Superior temporal gyrus (tissue), 1 donor: Measurements from ENCODE around the gene DISC1.
"Not testable (repeated sequence)": the region's sequence is repeated elsewhere in the genome, so short reads cannot be mapped to it uniquely, and the experiment has no call there.

Source experiments
- DNase-seq: peaks from one replicate; pipeline ENCODE4 v3.0.0-alpha.2; 2016; ENCODE audit errors: extremely low spot score

Gene DISC1

DNA sequence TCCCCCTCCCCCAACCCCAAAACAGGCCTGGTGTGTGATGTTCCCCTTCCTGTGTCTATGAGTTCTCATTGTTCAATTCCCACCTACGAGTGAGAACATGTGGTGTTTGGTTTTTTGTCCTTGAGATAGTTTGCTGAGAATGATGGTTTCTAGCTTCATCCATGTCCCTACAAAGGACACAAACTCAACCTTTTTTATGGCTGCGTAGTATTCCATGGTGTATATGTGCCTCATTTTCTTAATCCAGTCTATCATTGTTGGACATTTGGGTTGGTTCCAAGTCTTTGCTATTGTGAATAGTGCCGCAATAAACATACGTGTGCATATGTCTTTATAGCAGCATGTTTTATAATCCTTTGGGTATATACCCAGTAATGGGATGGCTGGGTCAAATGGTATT lies 102.4 kb downstream of the DISC1 start:
- DNase-seq = not testable (repeated sequence)

DNA sequence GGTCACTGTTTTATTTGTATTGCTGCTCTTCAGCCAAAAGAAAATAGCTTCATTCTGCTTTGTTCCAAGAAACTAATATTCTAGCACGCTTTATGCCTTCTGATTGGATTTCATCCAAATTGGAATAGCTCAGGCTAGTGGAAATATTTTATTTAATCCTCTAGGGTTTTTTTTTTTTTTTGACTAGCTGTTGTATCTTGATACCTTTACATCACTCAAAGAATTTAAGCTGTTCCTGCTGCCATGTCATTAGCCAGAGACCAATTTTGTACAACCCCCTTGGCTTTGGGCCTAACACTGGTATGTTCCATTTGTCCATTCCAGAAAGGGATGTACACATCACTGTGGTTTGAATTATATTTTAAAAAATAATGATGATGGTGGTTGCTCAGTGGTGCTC lies 103.0 kb downstream of the DISC1 start:
- DNase-seq = no peak

DNA sequence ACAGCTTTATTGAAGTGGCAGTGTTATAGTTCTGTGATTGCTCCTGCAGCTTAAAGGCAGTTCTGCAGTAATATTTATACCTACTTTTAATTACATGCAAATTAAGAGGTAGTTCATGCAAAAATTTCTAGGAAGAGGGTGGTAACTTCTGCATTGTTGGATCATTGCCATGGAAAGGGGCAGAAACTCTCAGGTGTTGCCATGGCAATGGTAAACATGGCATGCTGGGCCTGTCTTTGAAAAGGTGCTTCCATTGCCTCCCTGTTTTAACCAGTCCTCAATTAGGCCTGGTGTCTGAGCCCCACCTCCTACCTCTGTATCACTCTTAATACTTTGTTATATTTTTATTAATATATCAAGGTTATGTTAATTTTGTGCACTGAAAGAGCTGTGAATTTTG lies 104.7 kb downstream of the DISC1 start:
- no peak for DNase-seq

DNA sequence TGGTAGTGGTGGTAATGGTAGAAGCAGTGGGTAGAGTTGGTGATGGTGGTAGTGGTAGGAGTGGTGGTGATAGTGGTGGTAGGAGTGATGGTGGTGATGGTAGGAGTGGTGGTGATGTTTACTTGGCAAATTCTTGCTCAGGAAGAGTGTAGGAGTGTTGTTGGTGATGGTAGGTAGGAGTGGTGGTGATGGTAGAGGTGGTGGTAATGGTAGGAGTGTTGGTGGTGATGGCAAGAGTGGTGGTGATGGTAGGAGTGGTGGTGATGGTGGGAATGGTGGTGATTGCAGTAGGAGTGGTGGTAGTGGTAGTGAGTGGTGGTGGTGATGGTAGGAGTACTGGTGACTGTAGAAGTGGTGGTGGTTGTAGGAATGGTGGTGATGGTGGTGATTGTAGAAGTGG lies 106.5 kb downstream of the DISC1 start:
- no peak for DNase-seq

DNA sequence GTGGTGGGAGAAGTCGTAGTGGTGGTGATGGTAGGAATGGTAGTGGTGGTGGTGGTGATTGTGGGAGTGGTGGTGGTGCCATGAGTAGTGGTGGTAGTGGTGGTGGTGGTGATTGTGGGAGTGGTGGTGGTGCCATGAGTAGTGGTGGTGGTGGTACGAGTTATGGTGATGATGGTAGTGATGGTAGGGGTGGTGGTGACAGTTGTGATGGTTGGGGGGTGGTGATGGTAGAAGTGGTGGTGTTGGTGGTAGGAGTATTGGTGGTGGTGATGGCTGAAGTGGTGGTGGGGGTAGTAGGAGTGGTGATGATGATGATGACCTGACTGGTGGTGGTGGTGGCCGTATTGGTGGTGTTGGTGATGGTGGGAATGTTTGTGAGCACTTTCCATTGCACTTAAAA lies 107.1 kb downstream of the DISC1 start:
- DNase-seq = no peak

DNA sequence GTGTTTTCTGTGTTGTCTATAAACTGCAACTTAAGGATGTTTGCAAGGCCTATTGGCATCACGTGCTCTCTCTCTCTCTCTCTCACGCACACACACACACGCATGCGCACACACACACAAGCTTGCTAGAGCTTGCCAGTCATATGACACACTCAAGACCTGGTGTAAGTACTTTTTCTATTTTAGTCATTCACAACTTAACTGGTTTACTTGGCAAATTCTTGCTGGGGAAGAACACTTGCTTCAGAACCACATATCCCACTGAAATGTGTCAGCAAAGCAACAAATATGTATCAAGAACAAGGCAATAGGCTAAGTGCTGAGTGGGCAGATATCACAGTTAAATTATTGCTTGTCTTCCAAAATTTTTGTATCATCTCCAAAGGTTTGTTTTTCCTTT lies 107.8 kb downstream of the DISC1 start:
- no peak for DNase-seq

DNA sequence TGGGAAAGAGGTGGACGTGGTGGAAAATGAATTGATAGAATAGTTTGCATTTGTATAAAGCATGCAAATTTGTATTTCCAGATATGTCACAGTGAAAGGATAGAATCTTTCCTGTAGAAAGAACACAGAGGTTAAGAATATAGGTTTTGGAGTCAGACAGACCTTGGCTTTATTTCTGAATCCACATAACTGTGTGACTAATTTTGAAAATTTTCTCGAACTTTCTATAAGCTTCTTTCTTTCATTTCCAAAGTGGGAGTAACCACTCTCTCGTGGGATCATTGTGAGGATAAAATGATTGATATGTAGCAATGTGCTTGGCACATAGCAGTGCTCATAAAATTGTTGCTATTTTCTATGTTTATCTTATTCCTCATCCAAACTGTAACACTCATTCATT lies 108.8 kb downstream of the DISC1 start:
- DNase-seq = no peak

DNA sequence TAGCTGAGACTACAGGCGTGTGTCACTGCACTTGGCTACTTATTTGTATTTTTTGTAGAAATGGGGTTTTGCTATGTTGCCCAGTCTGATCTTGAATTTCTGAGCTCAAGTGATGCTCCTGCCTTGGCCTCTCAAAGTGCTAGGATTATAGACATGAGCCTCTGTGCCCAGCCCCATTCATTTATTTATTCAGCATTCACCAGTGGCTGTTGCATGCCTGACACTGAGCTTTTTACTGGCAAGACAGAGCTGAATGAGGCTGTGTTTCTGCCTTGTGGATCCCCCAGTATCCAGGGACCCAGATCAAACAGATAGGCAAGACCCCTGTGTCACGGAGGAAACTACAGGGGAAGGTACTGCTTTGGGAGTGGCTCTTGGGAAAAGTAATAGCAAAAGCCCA lies 109.4 kb downstream of the DISC1 start:
- DNase-seq = no peak

DNA sequence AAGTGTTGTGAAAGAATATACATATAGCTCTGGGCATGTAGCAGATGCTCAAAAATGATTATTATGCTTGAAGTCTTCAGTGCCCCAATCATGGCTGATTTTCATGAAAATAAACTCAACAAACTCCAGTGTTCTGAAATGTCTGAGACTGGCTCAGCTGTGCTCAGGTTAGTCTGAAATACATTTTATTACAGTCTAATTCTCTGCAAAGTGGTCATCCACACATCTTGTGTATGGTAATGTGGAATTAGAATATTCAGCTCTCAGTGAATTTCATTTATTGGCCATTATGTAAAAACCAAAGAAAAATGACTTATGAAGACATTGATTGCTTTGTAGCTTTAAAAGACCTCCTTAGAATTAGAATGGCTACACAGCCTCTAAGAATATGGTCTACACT lies 109.9 kb downstream of the DISC1 start:
- no peak for DNase-seq

DNA sequence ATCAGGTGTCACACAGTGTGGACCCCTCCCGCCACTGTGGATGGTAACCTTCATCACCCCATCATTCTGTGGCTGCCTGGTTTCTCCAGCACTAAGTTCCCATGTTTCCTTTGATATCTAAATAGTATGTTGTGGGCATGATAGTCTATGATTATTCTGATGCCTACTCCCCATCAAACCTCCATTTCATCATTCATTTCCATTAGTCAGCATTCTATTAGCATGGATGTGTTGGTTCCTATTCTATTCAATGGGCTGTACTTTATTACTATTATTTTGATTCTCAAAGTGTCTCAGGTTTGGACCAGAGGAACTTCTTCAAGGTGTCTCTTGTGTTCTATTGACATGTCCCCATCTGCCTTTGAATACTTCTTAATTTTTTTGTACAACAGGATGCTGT lies 112.0 kb downstream of the DISC1 start:
- no peak for DNase-seq

DNA sequence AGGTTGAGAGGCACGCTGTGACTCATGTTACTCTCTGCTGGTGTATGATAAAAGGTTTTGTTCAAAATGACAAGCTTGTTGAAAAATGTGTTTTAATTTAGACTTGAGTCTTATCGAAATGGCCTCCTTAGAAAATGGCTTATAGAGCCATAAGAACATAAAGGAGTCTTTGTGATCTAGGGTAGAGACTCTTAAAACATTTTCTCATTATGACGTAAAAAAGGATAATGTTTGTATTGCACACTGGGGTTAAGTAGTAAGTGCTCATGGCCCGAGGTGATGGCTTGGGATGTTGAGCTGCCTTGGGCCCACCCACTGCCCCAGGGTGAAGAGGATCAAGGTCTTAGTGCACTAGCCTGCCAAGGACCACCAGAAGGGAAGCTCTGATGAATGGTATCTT lies 117.4 kb downstream of the DISC1 start:
- DNase-seq = no peak

DNA sequence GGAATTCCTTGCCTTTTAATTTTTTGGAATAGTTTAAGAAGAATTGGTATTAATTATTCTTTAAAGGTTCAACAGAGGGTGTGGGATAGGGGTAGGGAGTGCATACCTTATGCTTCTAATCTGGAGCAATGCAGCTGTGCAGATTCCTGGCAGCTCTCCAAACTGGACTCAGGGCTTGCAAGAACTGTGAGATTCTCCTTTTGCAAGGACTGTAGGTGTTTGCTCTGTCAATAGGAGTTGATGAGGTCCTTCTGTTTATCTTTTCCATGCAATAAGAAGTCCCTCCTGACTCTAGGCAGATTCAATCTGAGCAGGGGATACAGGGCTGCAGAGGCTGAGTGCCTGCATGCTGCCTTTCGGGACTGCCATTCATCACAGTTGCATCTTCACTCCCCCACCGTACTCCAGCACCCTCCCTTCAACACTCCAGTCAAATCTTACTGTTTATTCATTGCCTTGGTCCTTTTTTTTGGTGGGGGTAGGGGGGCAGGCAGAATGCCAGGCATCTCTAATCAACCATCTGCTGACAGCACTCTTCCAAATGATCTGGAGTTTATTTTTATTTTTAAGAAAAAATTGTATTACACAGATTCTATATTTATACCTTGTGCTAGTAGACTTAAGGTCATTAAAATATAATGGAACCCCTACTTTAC lies 122.3 kb downstream of the DISC1 start:
- DNase-seq = no peak

DNA sequence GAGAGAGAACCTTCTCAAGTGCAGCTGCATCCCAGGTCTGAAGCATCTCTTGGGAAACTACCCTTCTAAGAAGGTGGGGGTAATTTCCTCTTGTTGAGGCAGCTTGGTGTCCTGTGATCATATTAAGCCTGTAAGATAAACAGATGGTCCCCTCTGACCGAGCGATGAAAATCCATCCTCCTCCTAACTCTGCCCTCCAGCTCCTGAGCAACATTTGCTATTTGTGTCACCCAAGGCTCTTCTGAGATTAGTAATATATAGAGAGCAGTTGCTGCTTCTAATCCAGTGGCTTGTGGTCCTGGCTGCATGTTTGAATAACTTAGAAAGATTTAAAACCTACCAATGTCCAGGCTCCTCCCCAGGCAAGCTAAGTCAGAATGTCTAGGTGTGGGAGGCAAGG lies 123.7 kb downstream of the DISC1 start:
- no peak for DNase-seq

DNA sequence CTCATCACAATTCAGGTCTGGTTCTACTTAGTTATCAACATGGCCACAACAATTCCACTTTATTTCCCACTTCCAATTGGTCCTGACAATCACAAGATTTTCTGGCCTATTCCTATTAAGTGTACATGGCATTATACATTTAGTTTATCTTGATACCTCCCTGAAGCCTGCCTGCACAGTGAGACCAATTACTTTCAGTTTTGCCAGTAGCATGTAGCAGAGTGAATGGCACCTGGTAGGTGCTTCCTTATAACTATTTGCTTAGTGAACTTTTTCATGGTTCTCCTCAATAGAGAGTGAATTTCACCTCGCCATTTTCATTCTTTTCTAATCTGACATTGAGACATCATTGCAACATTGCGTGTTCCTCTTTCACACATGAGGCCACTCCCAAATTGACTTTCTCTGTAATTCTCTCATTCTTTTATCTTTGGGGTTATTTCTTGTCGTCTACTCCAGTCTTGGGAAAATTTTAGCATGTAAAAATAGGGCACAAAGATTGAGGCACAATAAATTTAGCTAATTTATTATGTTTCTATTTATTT lies 124.3 kb downstream of the DISC1 start:
- DNase-seq = no peak

DNA sequence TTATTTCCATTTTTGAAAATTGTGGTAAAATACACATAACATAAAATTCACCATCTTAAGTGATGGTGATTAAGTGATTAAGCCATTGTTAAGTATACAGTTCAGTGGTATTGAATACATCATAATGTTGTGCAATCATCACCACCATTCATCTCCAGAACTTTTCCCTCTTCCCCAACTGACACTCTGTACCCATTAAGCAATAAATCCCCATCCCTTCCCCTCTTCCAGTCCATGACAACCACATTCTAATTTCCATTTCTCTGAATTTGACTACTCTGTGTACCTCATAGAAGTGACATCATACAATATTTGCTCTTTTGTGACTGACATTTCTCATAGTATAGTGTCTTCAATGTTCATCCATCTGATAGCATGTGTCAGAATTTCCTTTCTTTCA lies 124.8 kb downstream of the DISC1 start:
- no peak for DNase-seq

DNA sequence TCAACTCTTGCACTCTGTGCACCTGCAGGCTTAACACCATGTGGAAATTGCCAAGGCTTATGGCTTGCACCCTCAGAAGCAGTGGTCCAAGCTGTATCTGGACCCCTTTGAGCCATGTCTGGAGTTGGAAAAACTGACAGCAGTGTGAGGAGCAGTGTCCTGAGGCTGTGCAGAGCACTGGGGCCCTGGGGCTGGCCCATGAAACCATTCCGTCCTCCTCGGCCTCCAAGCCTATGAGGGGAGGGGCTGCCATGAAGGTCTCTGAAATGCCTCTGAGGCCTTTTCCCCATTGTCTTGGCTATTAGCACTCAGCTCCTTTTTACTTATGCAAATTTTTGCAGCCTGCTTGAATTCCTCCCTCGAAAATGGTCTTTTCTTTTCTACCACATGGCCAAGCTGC lies 126.7 kb downstream of the DISC1 start:
- DNase-seq = no peak

DNA sequence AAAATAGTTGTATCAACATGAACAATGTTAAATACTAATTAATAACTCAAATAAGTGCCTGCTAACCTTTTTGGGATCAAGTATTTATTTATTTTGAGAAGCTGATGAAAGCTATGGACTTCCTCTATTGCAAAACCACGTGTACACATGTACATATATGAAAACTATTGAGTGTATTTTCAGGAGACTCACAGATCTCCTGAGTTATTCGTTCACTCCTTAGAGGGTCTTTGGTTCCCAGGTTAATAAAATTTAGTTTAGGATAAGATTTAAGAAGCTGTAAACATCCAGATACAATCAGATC lies 130.5 kb downstream of the DISC1 start:
- DNase-seq = no peak

DNA sequence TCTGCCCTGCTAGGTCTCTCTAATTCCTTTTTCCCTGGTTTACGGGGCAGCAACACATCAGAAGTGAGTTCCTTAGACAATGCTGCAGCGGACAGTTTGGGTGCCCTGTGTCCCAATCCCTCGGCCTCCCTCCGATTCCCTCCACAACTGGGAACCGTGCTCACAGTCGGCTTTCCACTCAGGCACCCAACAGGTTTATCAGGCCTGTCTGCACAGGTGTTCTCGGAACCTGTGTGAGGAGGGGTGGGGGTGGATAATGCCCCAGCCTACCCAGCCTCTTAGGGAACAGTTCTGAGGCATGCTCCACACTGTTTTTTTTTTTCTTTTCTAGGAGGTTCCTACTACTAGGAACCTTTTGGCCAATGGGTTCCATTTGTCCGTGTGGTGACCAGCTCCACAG lies 131.2 kb downstream of the DISC1 start:
- DNase-seq = no peak

DNA sequence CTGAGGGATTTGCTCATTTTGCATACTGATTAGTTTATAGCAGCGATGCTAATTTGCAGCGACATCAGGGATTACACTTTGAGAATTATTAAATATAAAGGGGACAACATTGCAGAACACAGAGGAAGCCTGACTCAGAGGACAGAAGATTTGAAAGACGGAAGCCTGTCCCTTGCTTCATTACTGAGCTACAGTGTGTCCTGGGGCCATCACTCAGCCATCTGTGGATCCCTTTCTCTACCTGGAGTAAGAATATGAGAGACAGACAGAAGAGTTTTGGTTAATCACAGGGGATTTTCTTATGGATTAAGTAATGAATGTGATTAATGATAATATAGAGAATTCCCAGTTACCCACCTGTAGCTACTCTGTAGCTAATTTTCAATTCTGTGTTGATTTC lies 134.7 kb downstream of the DISC1 start:
- no peak for DNase-seq

DNA sequence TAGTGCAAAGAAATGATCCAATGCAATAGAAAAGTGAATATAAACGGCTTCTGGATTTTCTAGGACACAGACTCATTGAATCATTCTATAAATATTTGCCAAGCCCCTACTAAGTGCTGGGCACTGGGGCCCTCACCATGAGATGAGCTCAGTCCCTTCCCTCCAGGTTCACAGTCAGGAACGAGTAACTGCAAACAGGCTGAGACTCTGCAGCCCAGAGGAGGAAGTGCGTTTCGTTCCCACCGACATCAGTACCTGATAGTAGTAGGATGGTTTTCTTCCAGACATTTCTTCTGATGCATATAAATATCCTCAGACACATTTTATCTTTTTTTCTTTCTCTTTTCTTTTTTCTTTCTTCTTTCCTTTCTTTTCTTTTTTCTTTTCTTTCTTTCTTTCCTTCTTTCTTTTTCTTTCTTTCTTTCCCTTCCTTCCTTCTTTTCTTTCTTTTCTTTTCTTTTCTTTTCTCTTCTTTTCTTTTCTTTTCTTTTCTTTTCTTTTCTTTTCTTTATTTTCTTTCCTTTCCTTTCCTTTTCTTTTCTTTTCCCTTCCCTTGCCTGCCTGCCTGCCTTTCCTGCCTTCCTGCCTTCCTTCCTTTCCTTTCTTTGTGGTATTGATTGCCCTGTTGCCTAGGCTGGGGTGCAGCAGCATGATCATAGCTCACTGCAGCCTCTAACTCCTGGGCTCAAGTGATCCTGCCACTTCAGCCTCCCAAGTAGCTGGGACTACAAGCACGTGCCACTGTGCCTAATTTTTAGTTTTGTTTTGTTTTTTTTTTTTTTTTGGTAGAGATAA lies 135.4 kb downstream of the DISC1 start:
- DNase-seq = no peak

DNA sequence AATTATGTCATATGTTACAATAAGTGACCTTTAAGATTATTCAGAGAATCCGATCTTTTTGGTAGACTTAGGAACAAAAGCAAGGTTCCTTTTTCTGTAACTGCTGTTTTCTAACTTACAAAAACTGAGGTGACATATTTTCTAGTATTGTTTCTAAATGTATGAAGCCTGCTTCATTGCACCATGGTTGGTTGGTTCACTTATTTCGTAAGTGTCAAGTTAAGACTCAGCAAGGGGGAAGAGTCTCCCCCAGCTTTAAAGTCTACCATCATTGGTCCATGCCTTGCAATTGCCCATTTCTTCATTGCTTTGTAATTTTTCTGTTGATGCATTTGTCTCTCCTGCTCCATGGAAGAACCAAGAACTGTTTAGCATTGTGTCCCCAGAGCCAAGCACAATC lies 136.9 kb downstream of the DISC1 start:
- DNase-seq = no peak

DNA sequence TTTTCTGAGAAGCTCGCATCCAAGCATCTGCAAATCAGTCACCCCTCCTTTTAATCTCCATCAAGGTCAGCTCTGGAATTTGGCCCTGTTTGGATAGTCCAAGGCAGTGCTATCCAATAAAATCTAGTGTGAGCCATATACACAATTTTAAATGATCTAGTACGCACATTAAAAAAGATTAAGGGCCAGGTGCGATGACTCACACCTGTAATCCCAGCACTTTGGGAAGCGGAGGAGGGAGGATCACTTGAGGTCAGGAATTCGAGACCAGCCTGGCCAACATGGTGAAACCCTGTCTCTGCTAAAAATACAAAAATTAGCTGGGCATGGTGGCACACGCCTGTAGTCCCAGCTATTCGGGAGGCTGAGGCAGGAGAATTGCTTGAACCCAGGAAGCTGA lies 139.2 kb downstream of the DISC1 start:
- not testable (repeated sequence) for DNase-seq

DNA sequence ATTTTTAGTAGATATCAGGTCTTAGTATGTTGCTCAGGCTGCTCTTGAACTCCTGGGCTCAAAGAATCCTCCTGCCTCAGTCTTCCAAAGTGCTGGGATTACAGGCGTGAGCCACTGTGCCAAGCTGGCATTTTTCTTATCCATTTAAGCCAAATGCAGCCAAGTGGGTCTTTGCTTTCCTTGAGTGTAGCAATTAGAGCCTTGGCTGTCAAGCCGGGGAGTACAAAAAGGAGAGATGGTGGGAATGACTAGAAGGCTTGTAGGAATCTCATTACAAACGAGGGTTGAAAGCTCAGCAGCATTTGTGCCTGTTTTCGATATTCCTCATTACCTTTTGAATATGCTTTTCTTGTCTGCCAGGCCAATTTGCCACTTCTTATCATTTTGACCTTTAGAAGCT lies 140.9 kb downstream of the DISC1 start:
- no peak for DNase-seq

DNA sequence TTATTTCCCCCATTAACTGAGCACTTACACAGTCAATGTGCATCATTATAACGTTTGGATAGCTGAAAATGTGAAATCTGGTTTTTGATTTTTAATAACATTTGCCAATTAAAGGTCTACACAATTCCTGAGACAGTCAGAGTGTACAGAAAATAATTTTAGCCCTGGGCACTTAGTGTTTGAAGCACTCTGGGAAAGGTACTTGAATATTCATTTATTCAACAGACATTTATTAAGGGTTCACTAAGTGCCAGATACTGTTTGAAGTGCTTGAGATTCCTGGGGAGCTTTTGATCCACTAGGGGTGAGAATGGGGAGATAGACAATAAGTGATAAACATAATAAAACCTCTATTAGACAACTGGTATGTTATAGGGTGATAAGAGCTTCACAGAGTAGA lies 141.8 kb downstream of the DISC1 start:
- DNase-seq = no peak
